Measurements from ENCODE around the gene RBFOX2.

Gene RBFOX2

GRCh38 chr22:35891442-35891841 is 137.2 kb downstream of the RBFOX2 start:
- peaks cover 23% of the 10 kb centered on the region for H3K4me1 ChIP-seq (ENCODE audit: insufficient read depth, low read length)
- H3K36me3 ChIP-seq (ENCODE audit: insufficient read depth, low read length), result no peaks in the 10 kb centered on the region
- H3K9me3 ChIP-seq (ENCODE audit: control insufficient read depth, insufficient read depth, low read length), result no peaks in the 10 kb centered on the region
- H3K9ac ChIP-seq (ENCODE audit: low read depth, low read length), result no peak overlapping the region

- H3K4me1 ChIP-seq (ENCODE audit: insufficient read depth, low read length), result peaks cover 11% of the 10 kb centered on the region
- no peak overlapping the region for H3K9ac ChIP-seq (ENCODE audit: low read depth, low read length)
- no peaks in the 10 kb centered on the region for H3K36me3 ChIP-seq (ENCODE audit: insufficient read depth, low read length)
- no peaks in the 10 kb centered on the region for H3K9me3 ChIP-seq (ENCODE audit: control insufficient read depth, insufficient read depth, low read length)
Observed at GRCh38 chr22:35889071-35889470, 139.6 kb downstream of the RBFOX2 start.

- Histone ChIP-seq H3K36me3 (ENCODE audit: insufficient read depth, low read length) (no peaks in the 10 kb centered on the region), H3K9ac (ENCODE audit: low read depth, low read length) (no peak overlapping the region), H3K4me1 (ENCODE audit: insufficient read depth, low read length) (peaks cover 15% of the 10 kb centered on the region), H3K9me3 (ENCODE audit: control insufficient read depth, insufficient read depth, low read length) (no peaks in the 10 kb centered on the region)
Observed at GRCh38 chr22:35888181-35888870, 140.3 kb downstream of the RBFOX2 start.

- Histone ChIP-seq H3K4me1 (ENCODE audit: insufficient read depth, low read length) (peaks cover 22% of the 10 kb centered on the region), H3K9me3 (ENCODE audit: control insufficient read depth, insufficient read depth, low read length) (no peaks in the 10 kb centered on the region), H3K9ac (ENCODE audit: low read depth, low read length) (no peak overlapping the region), H3K36me3 (ENCODE audit: insufficient read depth, low read length) (no peaks in the 10 kb centered on the region)
Observed at GRCh38 chr22:35887296-35887875, 141.2 kb downstream of the RBFOX2 start.

GRCh38 chr22:35886309-35886708 is 142.3 kb downstream of the RBFOX2 start:
- no peak overlapping the region for H3K9ac ChIP-seq (ENCODE audit: low read depth, low read length)
- no peaks in the 10 kb centered on the region for H3K9me3 ChIP-seq (ENCODE audit: control insufficient read depth, insufficient read depth, low read length)
- H3K4me1 ChIP-seq (ENCODE audit: insufficient read depth, low read length), result peaks cover 22% of the 10 kb centered on the region
- H3K36me3 ChIP-seq (ENCODE audit: insufficient read depth, low read length), result no peaks in the 10 kb centered on the region

GRCh38 chr22:35884529-35884928 is 144.1 kb downstream of the RBFOX2 start:
- no peak overlapping the region for H3K9ac ChIP-seq (ENCODE audit: low read depth, low read length)
- no peaks in the 10 kb centered on the region for H3K9me3 ChIP-seq (ENCODE audit: control insufficient read depth, insufficient read depth, low read length)
- peaks cover 27% of the 10 kb centered on the region for H3K4me1 ChIP-seq (ENCODE audit: insufficient read depth, low read length)
- no peaks in the 10 kb centered on the region for H3K36me3 ChIP-seq (ENCODE audit: insufficient read depth, low read length)

GRCh38 chr22:35883031-35883620 is 145.5 kb downstream of the RBFOX2 start:
- Histone ChIP-seq H3K4me1 (ENCODE audit: insufficient read depth, low read length) (peaks cover 27% of the 10 kb centered on the region), H3K9me3 (ENCODE audit: control insufficient read depth, insufficient read depth, low read length) (no peaks in the 10 kb centered on the region), H3K36me3 (ENCODE audit: insufficient read depth, low read length) (no peaks in the 10 kb centered on the region), H3K9ac (ENCODE audit: low read depth, low read length) (no peak overlapping the region)

- Histone ChIP-seq H3K36me3 (ENCODE audit: insufficient read depth, low read length) (no peaks in the 10 kb centered on the region), H3K4me1 (ENCODE audit: insufficient read depth, low read length) (peaks cover 27% of the 10 kb centered on the region), H3K9ac (ENCODE audit: low read depth, low read length) (no peak overlapping the region), H3K9me3 (ENCODE audit: control insufficient read depth, insufficient read depth, low read length) (no peaks in the 10 kb centered on the region)
Observed at GRCh38 chr22:35882211-35883030, 146.2 kb downstream of the RBFOX2 start.

- no peaks in the 10 kb centered on the region for H3K36me3 ChIP-seq (ENCODE audit: insufficient read depth, low read length)
- peaks cover 23% of the 10 kb centered on the region for H3K4me1 ChIP-seq (ENCODE audit: insufficient read depth, low read length)
- no peak overlapping the region for H3K9ac ChIP-seq (ENCODE audit: low read depth, low read length)
- no peaks in the 10 kb centered on the region for H3K9me3 ChIP-seq (ENCODE audit: control insufficient read depth, insufficient read depth, low read length)
Observed at GRCh38 chr22:35879351-35879750, 149.3 kb downstream of the RBFOX2 start.

GRCh38 chr22:35873426-35873825 is 155.2 kb downstream of the RBFOX2 start:
- Histone ChIP-seq H3K4me1 (ENCODE audit: insufficient read depth, low read length) (no peaks in the 10 kb centered on the region), H3K9me3 (ENCODE audit: control insufficient read depth, insufficient read depth, low read length) (no peaks in the 10 kb centered on the region), H3K36me3 (ENCODE audit: insufficient read depth, low read length) (no peaks in the 10 kb centered on the region), H3K9ac (ENCODE audit: low read depth, low read length) (no peak overlapping the region)

- no peak overlapping the region for H3K9ac ChIP-seq (ENCODE audit: low read depth, low read length)
- H3K9me3 ChIP-seq (ENCODE audit: control insufficient read depth, insufficient read depth, low read length), result no peaks in the 10 kb centered on the region
- no peaks in the 10 kb centered on the region for H3K4me1 ChIP-seq (ENCODE audit: insufficient read depth, low read length)
- H3K36me3 ChIP-seq (ENCODE audit: insufficient read depth, low read length), result no peaks in the 10 kb centered on the region
Observed at GRCh38 chr22:35872451-35872850, 156.2 kb downstream of the RBFOX2 start.

GRCh38 chr22:35870517-35871293 is 157.9 kb downstream of the RBFOX2 start:
- Histone ChIP-seq H3K9me3 (ENCODE audit: control insufficient read depth, insufficient read depth, low read length) (no peaks in the 10 kb centered on the region), H3K9ac (ENCODE audit: low read depth, low read length) (no peak overlapping the region), H3K36me3 (ENCODE audit: insufficient read depth, low read length) (no peaks in the 10 kb centered on the region), H3K4me1 (ENCODE audit: insufficient read depth, low read length) (no peaks in the 10 kb centered on the region; the same call in 1 of the 2 replicates)

- no peaks in the 10 kb centered on the region; the same call in 1 of the 2 replicates for H3K4me1 ChIP-seq (ENCODE audit: insufficient read depth, low read length)
- H3K36me3 ChIP-seq (ENCODE audit: insufficient read depth, low read length), result no peaks in the 10 kb centered on the region
- no peak overlapping the region for H3K9ac ChIP-seq (ENCODE audit: low read depth, low read length)
- H3K9me3 ChIP-seq (ENCODE audit: control insufficient read depth, insufficient read depth, low read length), result no peaks in the 10 kb centered on the region
Observed at GRCh38 chr22:35868938-35869337, 159.7 kb downstream of the RBFOX2 start.

GRCh38 chr22:35866651-35867050 is 162.0 kb downstream of the RBFOX2 start:
- peaks cover 14% of the 10 kb centered on the region for H3K4me1 ChIP-seq (ENCODE audit: insufficient read depth, low read length)
- no peak overlapping the region for H3K9ac ChIP-seq (ENCODE audit: low read depth, low read length)
- H3K9me3 ChIP-seq (ENCODE audit: control insufficient read depth, insufficient read depth, low read length), result no peaks in the 10 kb centered on the region
- no peaks in the 10 kb centered on the region for H3K36me3 ChIP-seq (ENCODE audit: insufficient read depth, low read length)
